HCT116 (cell line): Measurements from ENCODE around the gene SLC52A1. TPM values are rescaled to one million over a fixed set of nuclear protein-coding genes. Genes with fewer than 3 reads are reported as not detected.

Source experiments
- ATAC-seq: fragments of 200-7000 bp; cut with Tn5 transposase; 2 replicates; pipeline ENCODE4 v1.9.1; 2020; ENCODE audit warnings: mild to moderate bottlenecking, moderate library complexity
- BruUV-seq: library from RNA; stranded (reverse); fragments of 400-500 nt; replicated peaks from 2 replicates; lab custom pipeline; 2021; lab: Mats Ljungman, UMichigan
- CTCF ChIA-PET: fragments of 300-600 bp; sonication (Branson Sonifier 250); formaldehyde crosslinking; loops from one replicate; lab custom pipeline; 2021; ENCODE audit warnings: antibody characterized with exemption; lab: Charles Lee
- POLR2A ChIA-PET: fragments of 300-600, 350-600 bp; sonication (Branson Sonifier 250); formaldehyde crosslinking; loops from one replicate; lab custom pipeline; 2021; ENCODE audit warnings: antibody characterized with exemption; lab: Charles Lee
- RAD21 ChIA-PET, 2 experiments: fragments of 300-600 bp; sonication (Branson Sonifier 250); formaldehyde crosslinking; loops; one replicate each; lab custom pipeline; 2023; ENCODE audit warnings: low total read pairs in 2 of 2; ENCODE audit not compliant: uncharacterized antibody in 2 of 2, unreplicated experiment in 2 of 2, low non-redundant PET in 1 of 2; lab: Charles Lee
- DNase-seq: peaks from one replicate; pipeline ENCODE4 v3.0.0-alpha.2; 2010; ENCODE audit warnings: low read depth, low spot score
- H2AFZ ChIP-seq: fragments of 200-600 bp; shearing (Covaris generic), sonication (generic); 2 replicates; pipeline ENCODE4 v1.6.1; 2017; ENCODE audit warnings: low read depth, mixed run types, mixed read lengths, antibody characterized with exemption, low read length; ENCODE audit not compliant: poor library complexity, severe bottlenecking
- H3K27ac ChIP-seq: 2 replicates; pipeline ENCODE4 v1.5.1; 2012; ENCODE audit warnings: low read depth, low read length
- H3K27me3 ChIP-seq: fragments of 200-600 bp; sonication (generic); 2 replicates; pipeline ENCODE4 v1.6.1; 2016; ENCODE audit warnings: mixed run types, low read length, mixed read lengths; ENCODE audit not compliant: insufficient read depth
- H3K36me3 ChIP-seq, 2 experiments: fragments of 200-500 bp in 1 of 2; fragments of 200-600 bp in 1 of 2; sonication (Bioruptor generic) in 1 of 2; sonication (generic) in 1 of 2; 2 replicates each; pipeline versions ENCODE4 v1.5.1 to v1.6.1; 2014 to 2016; ENCODE audit warnings: low read length in 2 of 2, inconsistent platforms in 1 of 2, mixed read lengths in 1 of 2, mixed run types in 1 of 2; ENCODE audit not compliant: insufficient read depth in 2 of 2, control insufficient read depth in 1 of 2
- H3K4me1 ChIP-seq, 2 experiments: fragments of 200-600 bp in 1 of 2; sonication (generic) in 1 of 2; 2 replicates each; pipeline versions ENCODE4 v1.5.1 to v1.6.1; 2012 to 2017; ENCODE audit warnings: low read length in 2 of 2, inconsistent platforms in 1 of 2, mild to moderate bottlenecking in 1 of 2, mixed read lengths in 1 of 2, mixed run types in 1 of 2, moderate library complexity in 1 of 2; ENCODE audit not compliant: insufficient read depth in 2 of 2, control insufficient read depth in 1 of 2
- H3K4me2 ChIP-seq: fragments of 200-600 bp; sonication (generic); 2 replicates; pipeline ENCODE4 v1.6.1; 2017; ENCODE audit warnings: mixed run types, low read length, mixed read lengths
- H3K4me3 ChIP-seq, 2 experiments: fragments of 200-600 bp in 1 of 2; sonication (generic) in 1 of 2; replicated peaks in 1 of 2; 2 replicates each; pipeline ENCODE4 v1.5.1; 2011 to 2016; ENCODE audit warnings: low read length in 2 of 2, control low read depth in 1 of 2, low read depth in 1 of 2, mild to moderate bottlenecking in 1 of 2, mixed read lengths in 1 of 2, mixed run types in 1 of 2
- H3K79me2 ChIP-seq: fragments of 200-600 bp; sonication (generic); 2 replicates; pipeline ENCODE4 v1.6.1; 2017; ENCODE audit warnings: mild to moderate bottlenecking, mixed run types, low read length, moderate library complexity, mixed read lengths; ENCODE audit not compliant: insufficient read depth
- H3K9ac ChIP-seq: fragments of 200-600 bp; sonication (generic); 2 replicates; pipeline ENCODE4 v1.6.1; 2016; ENCODE audit warnings: low read length, mixed read lengths
- H3K9me2 ChIP-seq: fragments of 200-600 bp; sonication (generic), shearing (Covaris generic); 2 replicates; pipeline ENCODE4 v1.6.1; 2017; ENCODE audit warnings: mixed run types, mild to moderate bottlenecking, moderate library complexity; ENCODE audit not compliant: insufficient read depth
- H3K9me3 ChIP-seq, 2 experiments: fragments of 200-500 bp in 1 of 2; fragments of 200-600 bp in 1 of 2; sonication (Bioruptor generic) in 1 of 2; sonication (generic) in 1 of 2; 2 replicates each; pipeline ENCODE4 v1.6.1; 2014 to 2017; ENCODE audit warnings: low read length in 2 of 2, mixed read lengths in 2 of 2, inconsistent platforms in 1 of 2, low read depth in 1 of 2, mild to moderate bottlenecking in 1 of 2, mixed run types in 1 of 2, moderate library complexity in 1 of 2; ENCODE audit not compliant: control insufficient read depth in 1 of 2, insufficient read depth in 1 of 2
- H4K20me1 ChIP-seq: fragments of 200-600 bp; sonication (generic), shearing (Covaris generic); 2 replicates; pipeline ENCODE4 v1.6.1; 2017; ENCODE audit warnings: mixed run types, mild to moderate bottlenecking, moderate library complexity; ENCODE audit not compliant: insufficient read depth
- CEBPB ChIP-seq: IDR thresholded peaks from 2 replicates; pipeline ENCODE4 v1.6.1; 2012; ENCODE audit warnings: low read depth
- REST ChIP-seq: IDR thresholded peaks from 2 replicates; pipeline ENCODE4 v1.6.1; 2012; ENCODE audit warnings: low read depth
- SP1 ChIP-seq: IDR thresholded peaks from 2 replicates; pipeline ENCODE4 v1.6.1; 2012; ENCODE audit warnings: low read depth
- intact Hi-C: fragments of 100-400 bp; cut with micrococcal nuclease; formaldehyde crosslinking; loops from 2 replicates; pipeline ENCODE4 v1.10.0; 2022
- total RNA-seq: library from RNA; stranded (reverse); gene quantifications from one replicate; pipeline ENCODE4 v1.2.1, GENCODE V29; 2021; ENCODE audit not compliant: unreplicated experiment

Gene SLC52A1
- total RNA-seq, 1 experiment from 2014 or later = not detected

- ChIA-PET CTCF (no interaction called here), RAD21 (interaction anchor here in 1 of 2 experiments (0.7 kb wide), 1 partner anchor 198 kb away, joined by 3 read pairs; no protein-coding TSS in a partner anchor), POLR2A (no interaction called here)
- Histone ChIP-seq H4K20me1 (no peaks in the 10 kb centered on the region), H3K27me3 (no peaks in the 10 kb centered on the region), H3K9ac (no peak overlapping the region), H3K9me2 (no peaks in the 10 kb centered on the region), H3K4me1 (peaks cover 9 to 15% of the 10 kb centered on the region in 2 experiments), H3K27ac (no peak overlapping the region), H3K9me3 (no peaks in the 10 kb centered on the region), H3K36me3 (no peaks in the 10 kb centered on the region), H3K4me2 (no peak overlapping the region), H3K79me2 (peaks cover 12% of the 10 kb centered on the region), H3K4me3 (no peak overlapping the region), H2AFZ (no peak overlapping the region)
- intact Hi-C loops = no loop called here
- TF ChIP-seq SP1 (no peak), CEBPB (no peak), REST (no peak)
- no peak for DNase-seq
- no peak for ATAC-seq
- no TSS peak for BruUV-seq
Measured at GRCh38 chr17:4994081-4994595, 41.1 kb downstream of the SLC52A1 start.
